ENCODE results near the gene PATZ1. TPM values are rescaled to one million over a fixed set of nuclear protein-coding genes. Genes with fewer than 3 reads are reported as not detected.

Gene PATZ1
- total and polyA plus RNA-seq, 2 donors (not counting 1 experiment from before 2014, with no cell fraction given): 6.1 to 15.9 TPM

DNA sequence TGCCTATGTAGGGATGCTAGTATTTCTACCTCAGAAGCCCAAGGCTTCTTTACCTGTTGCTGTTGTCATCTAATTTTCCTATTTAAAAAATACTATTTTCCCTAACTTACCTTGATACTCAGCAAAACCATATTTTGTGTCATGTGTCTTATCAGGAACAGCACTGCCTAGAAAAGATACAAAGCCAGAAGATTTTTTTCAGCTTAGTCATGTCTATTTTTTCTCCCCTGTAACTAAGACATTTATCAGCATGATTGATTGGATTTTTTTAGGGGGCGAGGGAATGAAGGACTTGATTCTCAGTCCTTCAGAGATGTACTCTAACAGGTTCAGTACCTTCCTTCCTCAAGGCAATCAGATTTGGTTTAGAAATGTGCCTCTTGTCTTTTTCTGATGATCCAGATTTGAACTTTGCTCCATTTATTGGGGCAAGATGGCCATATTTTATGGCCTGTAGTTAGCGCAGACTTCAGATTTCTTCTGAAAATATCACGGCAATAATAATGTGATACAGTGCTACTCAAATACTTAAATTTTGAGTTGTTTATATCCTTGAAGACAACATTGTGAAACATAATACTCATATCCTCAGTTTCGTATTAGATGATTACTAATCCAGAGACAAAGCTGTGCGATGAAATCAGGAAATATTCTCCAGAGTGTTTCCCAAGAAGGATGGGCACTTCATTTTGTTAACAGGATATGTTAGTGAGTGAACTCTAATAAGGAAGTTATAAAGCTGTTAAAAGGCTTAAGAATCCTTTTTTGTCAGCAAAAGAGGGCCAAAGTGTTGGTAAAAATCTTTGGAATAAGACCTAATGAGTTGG lies 50.1 kb downstream of the PATZ1 start:
- H3K27ac ChIP-seq (ENCODE audit: insufficient read depth, low read length): no peak overlapping the region
- no peaks in the 10 kb centered on the region for H4K20me1 ChIP-seq (ENCODE audit: control insufficient read depth, extremely low read depth, insufficient read depth, low read length)
- DNase-seq (ENCODE audit: low read depth in 2 of 2): peak; percentile 51 to 57
- peaks cover 2% of the 10 kb centered on the region for H3K79me2 ChIP-seq (ENCODE audit: control insufficient read depth, insufficient read depth, low read length)
- H2AFZ ChIP-seq (ENCODE audit: low read length): peak overlapping the region; percentile 43
- H3K4me3 ChIP-seq (replicated peaks in 1 of 4; ENCODE audit: control extremely low read depth in 1 of 4, insufficient read depth in 1 of 4, low read depth in 3 of 4, low read length in 4 of 4): no peak overlapping the region
- no peak for TF ChIP-seq EZH2 (IDR thresholded peaks at IDR 0.05; ENCODE audit: low read length, missing control alignments)
- no peak for TF ChIP-seq CTCF (conservative IDR thresholded peaks at IDR 0.05 in 1 of 2, IDR thresholded peaks at IDR 0.05 in 1 of 2; ENCODE audit: low read depth in 1 of 2, low read length in 2 of 2)
- H3K36me3 ChIP-seq (ENCODE audit: control insufficient read depth, insufficient read depth, low read length): no peaks in the 10 kb centered on the region
- H3K27me3 ChIP-seq (ENCODE audit: control insufficient read depth, insufficient read depth, low read length): no peaks in the 10 kb centered on the region
- peak overlapping the region; percentile 58 for H3K4me2 ChIP-seq (ENCODE audit: extremely low read depth, insufficient read depth, low read length)
- no peak overlapping the region for H3K9ac ChIP-seq (ENCODE audit: insufficient read depth, low read length)
- peaks cover 5% of the 10 kb centered on the region for H3K4me1 ChIP-seq (ENCODE audit: control insufficient read depth, extremely low read depth, insufficient read depth, low read length)
- no peaks in the 10 kb centered on the region for H3K9me3 ChIP-seq (ENCODE audit: control insufficient read depth, insufficient read depth, low read depth, low read length)

DNA sequence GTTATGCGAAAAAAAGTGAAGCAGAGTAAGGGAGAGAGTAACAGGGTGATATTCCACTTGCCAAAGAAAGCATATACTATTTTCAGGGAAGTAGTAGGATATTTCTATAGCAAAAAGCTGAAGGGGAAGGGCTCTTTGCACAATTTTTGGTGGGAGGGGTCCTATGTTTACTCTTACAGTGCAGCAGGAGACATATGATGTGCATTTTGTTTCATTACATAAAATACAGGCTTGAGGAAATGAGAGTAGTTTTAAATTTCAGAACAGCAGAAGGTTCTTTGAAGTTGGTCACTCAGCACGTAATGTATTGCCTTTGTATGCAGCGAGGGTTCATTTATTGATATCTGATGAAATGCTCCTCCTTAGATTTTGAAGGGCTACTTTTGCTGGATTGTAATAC lies 50.8 kb downstream of the PATZ1 start:
- H3K4me2 ChIP-seq (ENCODE audit: extremely low read depth, insufficient read depth, low read length): peak overlapping the region; percentile 19
- peaks cover 2% of the 10 kb centered on the region for H3K79me2 ChIP-seq (ENCODE audit: control insufficient read depth, insufficient read depth, low read length)
- no peak overlapping the region for H3K9ac ChIP-seq (ENCODE audit: insufficient read depth, low read length)
- H3K27ac ChIP-seq (ENCODE audit: insufficient read depth, low read length): no peak overlapping the region
- no peaks in the 10 kb centered on the region for H3K36me3 ChIP-seq (ENCODE audit: control insufficient read depth, insufficient read depth, low read length)
- no peak overlapping the region for H2AFZ ChIP-seq (ENCODE audit: low read length)
- TF ChIP-seq CTCF (conservative IDR thresholded peaks at IDR 0.05 in 1 of 2, IDR thresholded peaks at IDR 0.05 in 1 of 2; ENCODE audit: low read depth in 1 of 2, low read length in 2 of 2) (no peak), EZH2 (IDR thresholded peaks at IDR 0.05; ENCODE audit: low read length, missing control alignments) (no peak)
- no peaks in the 10 kb centered on the region for H4K20me1 ChIP-seq (ENCODE audit: control insufficient read depth, extremely low read depth, insufficient read depth, low read length)
- no peak for DNase-seq (ENCODE audit: low read depth in 2 of 2)
- H3K4me3 ChIP-seq (replicated peaks in 1 of 4; ENCODE audit: control extremely low read depth in 1 of 4, insufficient read depth in 1 of 4, low read depth in 3 of 4, low read length in 4 of 4): no peak overlapping the region
- H3K4me1 ChIP-seq (ENCODE audit: control insufficient read depth, extremely low read depth, insufficient read depth, low read length): peaks cover 6% of the 10 kb centered on the region
- H3K9me3 ChIP-seq (ENCODE audit: control insufficient read depth, insufficient read depth, low read depth, low read length): no peaks in the 10 kb centered on the region
- H3K27me3 ChIP-seq (ENCODE audit: control insufficient read depth, insufficient read depth, low read length): no peaks in the 10 kb centered on the region

DNA sequence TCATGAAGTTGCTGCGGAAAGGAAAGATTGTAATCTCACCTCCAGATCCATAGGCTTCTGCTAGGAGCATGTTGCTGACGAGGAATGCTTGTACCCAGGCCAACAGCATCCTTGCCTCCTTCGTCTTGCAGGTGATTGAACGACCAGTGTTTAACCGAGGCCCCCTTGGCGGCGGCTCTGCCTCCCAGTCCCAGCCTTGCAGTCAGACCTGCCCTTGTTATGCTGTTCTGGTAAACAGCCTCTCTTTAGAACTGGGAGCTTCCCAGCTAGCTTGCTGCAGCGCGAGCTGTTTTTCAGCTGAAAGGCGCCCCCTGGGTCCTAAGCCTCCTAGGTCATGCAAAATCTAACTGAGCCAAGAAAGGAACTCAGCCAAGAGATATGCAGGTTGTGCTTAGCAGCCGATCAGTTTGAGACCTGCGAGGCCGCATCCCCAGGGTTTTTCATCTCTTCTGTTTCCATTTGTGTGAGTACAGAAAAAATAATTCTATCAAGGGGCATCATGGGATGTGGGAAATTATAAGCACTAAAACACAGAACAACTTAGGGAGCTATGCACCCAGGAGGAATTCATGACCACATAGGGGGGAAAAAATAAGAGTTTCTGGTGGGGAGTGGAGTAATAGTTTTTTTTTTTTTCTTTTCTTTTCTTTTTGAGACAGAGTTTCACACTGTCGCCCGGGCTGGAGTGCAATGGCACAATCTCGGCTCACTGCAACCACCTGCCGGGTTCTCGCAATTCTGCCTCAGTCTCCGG lies 53.7 kb downstream of the PATZ1 start, which contains the start of gene PIK3IP1:
TSS of gene PIK3IP1 (minus strand) at position 253 of the 754 bp plus-strand sequence. CDS start at position 109, 144 bp downstream.
- TF ChIP-seq CTCF (conservative IDR thresholded peaks at IDR 0.05 in 1 of 2, IDR thresholded peaks at IDR 0.05 in 1 of 2; ENCODE audit: low read depth in 1 of 2, low read length in 2 of 2) (peak; percentile 48 to 63), EZH2 (IDR thresholded peaks at IDR 0.05; ENCODE audit: low read length, missing control alignments) (no peak)
- H3K4me3 ChIP-seq (replicated peaks in 1 of 4; ENCODE audit: control extremely low read depth in 1 of 4, insufficient read depth in 1 of 4, low read depth in 3 of 4, low read length in 4 of 4): peak within 1 kb of the TSS; percentile 55 to 100 (median 79)
- no peaks in the 10 kb centered on the region for H3K9me3 ChIP-seq (ENCODE audit: control insufficient read depth, insufficient read depth, low read depth, low read length)
- H3K36me3 ChIP-seq (ENCODE audit: control insufficient read depth, insufficient read depth, low read length): peaks cover 11% of the 10 kb centered on the region
- H3K9ac ChIP-seq (ENCODE audit: insufficient read depth, low read length): peak within 1 kb of the TSS; percentile 51
- no peaks in the 10 kb centered on the region for H3K27me3 ChIP-seq (ENCODE audit: control insufficient read depth, insufficient read depth, low read length)
- peak within 1 kb of the TSS; percentile 89 for H3K27ac ChIP-seq (ENCODE audit: insufficient read depth, low read length)
- no peaks in the 10 kb centered on the region for H4K20me1 ChIP-seq (ENCODE audit: control insufficient read depth, extremely low read depth, insufficient read depth, low read length)
- H3K79me2 ChIP-seq (ENCODE audit: control insufficient read depth, insufficient read depth, low read length): peaks cover 2% of the 10 kb centered on the region
- peaks cover 7% of the 10 kb centered on the region for H3K4me1 ChIP-seq (ENCODE audit: control insufficient read depth, extremely low read depth, insufficient read depth, low read length)
- peak; percentile 84 to 89 for DNase-seq (ENCODE audit: low read depth in 2 of 2)
- peak within 1 kb of the TSS; percentile 95 for H3K4me2 ChIP-seq (ENCODE audit: extremely low read depth, insufficient read depth, low read length)
- peak within 1 kb of the TSS; percentile 74 for H2AFZ ChIP-seq (ENCODE audit: low read length)
